Lower leg skin (tissue), 3 donors: ENCODE measurements around the gene CYB561D2.

ENCODE experiments used
- CTCF ChIP-seq, 3 donors: fragments of 450-650 bp; IDR thresholded peaks; one replicate each; pipeline ENCODE4 v1.5.1; 2016; ENCODE audit warnings: antibody characterized with exemption in 3 of 3, mild to moderate bottlenecking in 3 of 3, moderate library complexity in 2 of 3
- POLR2A ChIP-seq, 2 donors: fragments of 450-650 bp; IDR thresholded peaks; one replicate each; pipeline ENCODE4 v1.6.1; 2016 to 2017; ENCODE audit warnings: antibody characterized with exemption in 2 of 2, mild to moderate bottlenecking in 1 of 2, moderate library complexity in 1 of 2

GRCh38 chr3:50358355-50358910 is 7.8 kb downstream of the CYB561D2 start:
- TF ChIP-seq CTCF (IDR thresholded peaks at IDR 0.05): no peak
- no peak for TF ChIP-seq POLR2A (IDR thresholded peaks at IDR 0.05)
